M059J (cell line): ENCODE results near the gene BCL7B. TPM values are rescaled to one million over a fixed set of nuclear protein-coding genes. Genes with fewer than 3 reads are reported as not detected.
"Not testable (repeated sequence)": the region's sequence is repeated elsewhere in the genome, so short reads cannot be mapped to it uniquely, and the experiment has no call there.

Experiments used
- DNase-seq: peaks from one replicate; pipeline ENCODE4 v3.0.0-alpha.2; 2012; ENCODE audit warnings: low read depth
- total RNA-seq: library from RNA; depleted of rRNA; stranded (reverse); fragments of >200 nt; shearing (Covaris generic); gene quantifications from 2 replicates; pipeline ENCODE4 v1.2.3, GENCODE V29; 2014; rRNA removed

Gene BCL7B
- total RNA-seq, 1 experiment from 2014 or later = 60.7 TPM

- no peak for DNase-seq
These were observed 60.9 kb downstream of the BCL7B start for GRCh38 chr7:73496626-73497025.

GRCh38 chr7:73495507-73495906 is 62.0 kb downstream of the BCL7B start:
- not testable (repeated sequence) for DNase-seq

- no peak for DNase-seq
These were observed 67.5 kb downstream of the BCL7B start for GRCh38 chr7:73489976-73490375.

- DNase-seq = peak; percentile 13
These were observed 70.0 kb downstream of the BCL7B start for GRCh38 chr7:73487486-73487885.

Other genes with a start within 250 kb of the BCL7B start
- gene NSUN5, start 248.9 kb downstream of the BCL7B start, total RNA-seq = 20.3 and 30.2 TPM in 2 replicates
- gene TRIM50, start 229.6 kb downstream of the BCL7B start, total RNA-seq = not detected in 2 replicates
- not detected in 2 replicates for gene FKBP6, start 229.5 kb downstream of the BCL7B start, total RNA-seq
- gene FZD9, start 123.9 kb downstream of the BCL7B start, total RNA-seq = 0.10 and 0.12 TPM in 2 replicates
- 50.3 and 87.8 TPM in 2 replicates for gene BAZ1B, start 35.4 kb downstream of the BCL7B start, total RNA-seq
- gene TBL2, start 20.9 kb upstream of the BCL7B start, total RNA-seq = 59.8 and 81.0 TPM in 2 replicates
- 0.07 and 0.71 TPM in 2 replicates for gene MLXIPL, start 66.8 kb upstream of the BCL7B start, total RNA-seq
- 1.7 and 5.1 TPM in 2 replicates for gene VPS37D, start 110.1 kb upstream of the BCL7B start, total RNA-seq
- 1.1 and 1.8 TPM in 2 replicates for gene DNAJC30, start 125.8 kb upstream of the BCL7B start, total RNA-seq
- 91.2 and 144 TPM in 2 replicates for gene BUD23, start 125.9 kb upstream of the BCL7B start, total RNA-seq
- 16.0 and 23.7 TPM in 2 replicates for gene STX1A, start 162.0 kb upstream of the BCL7B start, total RNA-seq
- gene ABHD11, start 181.1 kb upstream of the BCL7B start, total RNA-seq = 29.0 and 32.2 TPM in 2 replicates
- gene CLDN3, start 212.6 kb upstream of the BCL7B start, total RNA-seq = not detected in 2 replicates